Liver (tissue), 9 donors: ENCODE measurements around the gene CSMD2. TPM values are rescaled to one million over a fixed set of nuclear protein-coding genes. Genes with fewer than 3 reads are reported as not detected.

Experiments
- DNase-seq: peaks from one replicate; pipeline ENCODE4 v3.0.0-alpha.2; 2017; ENCODE audit warnings: low spot score
- H3K27ac ChIP-seq, 2 donors: one replicate each; pipeline ENCODE4 v1.7.0; 2013; ENCODE audit warnings: inconsistent platforms in 2 of 2, low read length in 2 of 2, control low read depth in 1 of 2, low read depth in 1 of 2, mild to moderate bottlenecking in 1 of 2
- H3K27me3 ChIP-seq, 4 donors: one replicate each; pipeline versions ENCODE4 v1.6.1 to v1.7.0; 2013; ENCODE audit warnings: low read length in 3 of 4, inconsistent platforms in 1 of 4, mild to moderate bottlenecking in 1 of 4, moderate library complexity in 1 of 4; ENCODE audit not compliant: control insufficient read depth in 4 of 4, insufficient read depth in 4 of 4
- H3K36me3 ChIP-seq, 4 donors: one replicate each; pipeline versions ENCODE4 v1.6.1 to v1.7.0; 2013; ENCODE audit warnings: low read length in 3 of 4, mild to moderate bottlenecking in 3 of 4, low read depth in 1 of 4, moderate library complexity in 1 of 4; ENCODE audit not compliant: control insufficient read depth in 4 of 4, insufficient read depth in 3 of 4
- H3K4me1 ChIP-seq, 4 donors: one replicate each; pipeline versions ENCODE4 v1.6.1 to v1.7.0; 2013; ENCODE audit warnings: low read length in 3 of 4, mild to moderate bottlenecking in 3 of 4, moderate library complexity in 1 of 4; ENCODE audit not compliant: control insufficient read depth in 4 of 4, insufficient read depth in 4 of 4
- H3K4me3 ChIP-seq, 3 donors: one replicate each; pipeline versions ENCODE4 v1.6.1 to v1.7.0; 2013; ENCODE audit warnings: low read length in 3 of 3, control low read depth in 1 of 3, low read depth in 1 of 3, mild to moderate bottlenecking in 1 of 3
- H3K9ac ChIP-seq, 2 donors: one replicate each; pipeline ENCODE4 v1.7.0; 2013; ENCODE audit warnings: low read length in 2 of 2, mild to moderate bottlenecking in 2 of 2, moderate library complexity in 2 of 2, control low read depth in 1 of 2, low read depth in 1 of 2
- H3K9me3 ChIP-seq, 4 donors: one replicate each; pipeline versions ENCODE4 v1.6.1 to v1.7.0; 2013; ENCODE audit warnings: low read length in 3 of 4; ENCODE audit not compliant: control insufficient read depth in 4 of 4
- EGR1 ChIP-seq, 2 donors: IDR thresholded peaks; 2 replicates each; pipeline ENCODE4 v1.6.1; 2016 to 2018; ENCODE audit warnings: antibody characterized with exemption in 2 of 2, low read depth in 2 of 2
- FOXA1 ChIP-seq: IDR thresholded peaks from 2 replicates; pipeline ENCODE4 v1.6.1; 2016; ENCODE audit warnings: antibody characterized with exemption
- FOXA2 ChIP-seq: IDR thresholded peaks from 2 replicates; pipeline ENCODE4 v1.6.1; 2016; ENCODE audit warnings: antibody characterized with exemption
- GABPA ChIP-seq, 2 donors: IDR thresholded peaks in 1 of 2; conservative IDR thresholded peaks in 1 of 2; 2 replicates each; pipeline ENCODE4 v1.6.1; 2016; ENCODE audit warnings: antibody characterized with exemption in 2 of 2, mild to moderate bottlenecking in 1 of 2, moderate library complexity in 1 of 2
- HNF4A ChIP-seq, 2 donors: conservative IDR thresholded peaks; 2 replicates each; pipeline ENCODE4 v1.6.1; 2016; ENCODE audit warnings: antibody characterized with exemption in 2 of 2, mild to moderate bottlenecking in 2 of 2
- HNF4G ChIP-seq: IDR thresholded peaks from 2 replicates; pipeline ENCODE4 v1.6.1; 2016; ENCODE audit warnings: antibody characterized with exemption
- JUND ChIP-seq, 2 donors: IDR thresholded peaks; 2 replicates each; pipeline ENCODE4 v1.6.1; 2016; ENCODE audit warnings: antibody characterized with exemption in 2 of 2
- NR2F2 ChIP-seq: IDR thresholded peaks from 2 replicates; pipeline ENCODE4 v1.6.1; 2016; ENCODE audit warnings: antibody characterized with exemption
- RAD21 ChIP-seq, 2 donors: IDR thresholded peaks; 2 replicates each; pipeline ENCODE4 v1.6.1; 2016; ENCODE audit warnings: antibody characterized with exemption in 2 of 2, mild to moderate bottlenecking in 2 of 2
- RXRA ChIP-seq, 2 donors: IDR thresholded peaks; 2 replicates each; pipeline ENCODE4 v1.6.1; 2017 to 2018; ENCODE audit warnings: antibody characterized with exemption in 2 of 2, mild to moderate bottlenecking in 1 of 2
- SP1 ChIP-seq: IDR thresholded peaks from 2 replicates; pipeline ENCODE4 v1.6.1; 2018; ENCODE audit warnings: antibody characterized with exemption, mild to moderate bottlenecking
- YY1 ChIP-seq: IDR thresholded peaks from 2 replicates; pipeline ENCODE4 v1.6.1; 2016; ENCODE audit warnings: antibody characterized with exemption, mild to moderate bottlenecking
- WGBS: extraction: QIAGEN DNeasy Blood & Tissue Kit; methylation state at CpG from one replicate; pipeline ENCODE4 v1.1.7; 2013; 5-methylcytosine and 5-hydroxymethylcytosine counted together
- polyA plus RNA-seq, 2 donors: library from polyadenylated mRNA; stranded (reverse) in 1 of 2; unstranded in 1 of 2; fragments of 200-250 nt in 1 of 2; fragments of >200 nt in 1 of 2; fragmentation: Nextera tagmentation in 1 of 2; extraction: Ambion mirVana in 1 of 2; gene quantifications; one replicate each; pipeline versions ENCODE4 v1.2.1 to v1.2.3, GENCODE V29; 2013 to 2015
- total RNA-seq, 2 donors: library from RNA; depleted of rRNA; stranded (reverse); fragments of >200 nt; gene quantifications; one replicate each; pipeline ENCODE4 v1.2.3, GENCODE V29; 2014
- TF ChIP-seq, protein P1 (sequence below): fragments of 150-350 bp; IDR thresholded peaks from 2 replicates; pipeline ENCODE4 v1.5.1; 2017; ENCODE audit warnings: improper control_type of control experiment, low read depth, low read length; ENCODE audit not compliant: missing input control
- TF ChIP-seq, protein P2 (sequence below): IDR thresholded peaks from 2 replicates; pipeline ENCODE4 v1.6.1; 2016; ENCODE audit warnings: antibody characterized with exemption
- TF ChIP-seq, protein P3 (sequence below): IDR thresholded peaks from 2 replicates; pipeline ENCODE4 v1.6.1; 2016; ENCODE audit warnings: antibody characterized with exemption, mild to moderate bottlenecking
- TF ChIP-seq, protein P4 (sequence below): IDR thresholded peaks from 2 replicates; pipeline ENCODE4 v1.6.1; 2016; ENCODE audit warnings: antibody characterized with exemption
- TF ChIP-seq, protein P5 (sequence below): IDR thresholded peaks from 2 replicates; pipeline ENCODE4 v1.6.1; 2016; ENCODE audit warnings: antibody characterized with exemption
- donor health status: healthy.
- donor health status: healthy.
- donor health status: healthy.
- donor health status: healthy.
- donor health status: healthy.

The CSMD2 gene
- total and polyA plus RNA-seq, 4 donors, result 0.08 to 0.09 TPM; not detected in 2

DNA sequence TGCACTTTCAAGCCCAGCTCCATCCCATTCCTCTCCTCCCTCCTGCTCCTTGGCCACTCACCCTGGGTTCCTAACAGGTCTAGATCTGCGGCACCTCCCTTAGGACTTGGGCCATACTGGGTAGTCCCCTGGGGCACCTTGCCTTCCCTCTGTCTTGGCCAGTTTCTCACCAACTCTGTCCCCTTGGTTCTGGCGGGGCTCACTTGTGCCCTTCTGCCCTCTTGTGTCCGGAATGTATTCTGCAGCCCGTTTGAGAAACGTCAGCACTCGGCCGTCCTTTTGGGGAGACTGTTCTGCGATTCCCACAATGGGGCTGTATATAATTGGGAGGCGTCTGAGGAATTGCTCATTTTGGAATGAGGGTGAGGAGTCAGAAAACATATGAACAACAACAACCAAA is 530.2 kb downstream of the CSMD2 start:
- no peak overlapping the region for H3K9ac ChIP-seq
- no peak overlapping the region for H3K4me3 ChIP-seq
- 15% methylated on average over 9 of the region's 9 CpGs for WGBS
- TF ChIP-seq RAD21 (IDR thresholded peaks at IDR 0.05), result peak in 1 of 2 donors; percentile 53
- TF ChIP-seq, protein P1, sequence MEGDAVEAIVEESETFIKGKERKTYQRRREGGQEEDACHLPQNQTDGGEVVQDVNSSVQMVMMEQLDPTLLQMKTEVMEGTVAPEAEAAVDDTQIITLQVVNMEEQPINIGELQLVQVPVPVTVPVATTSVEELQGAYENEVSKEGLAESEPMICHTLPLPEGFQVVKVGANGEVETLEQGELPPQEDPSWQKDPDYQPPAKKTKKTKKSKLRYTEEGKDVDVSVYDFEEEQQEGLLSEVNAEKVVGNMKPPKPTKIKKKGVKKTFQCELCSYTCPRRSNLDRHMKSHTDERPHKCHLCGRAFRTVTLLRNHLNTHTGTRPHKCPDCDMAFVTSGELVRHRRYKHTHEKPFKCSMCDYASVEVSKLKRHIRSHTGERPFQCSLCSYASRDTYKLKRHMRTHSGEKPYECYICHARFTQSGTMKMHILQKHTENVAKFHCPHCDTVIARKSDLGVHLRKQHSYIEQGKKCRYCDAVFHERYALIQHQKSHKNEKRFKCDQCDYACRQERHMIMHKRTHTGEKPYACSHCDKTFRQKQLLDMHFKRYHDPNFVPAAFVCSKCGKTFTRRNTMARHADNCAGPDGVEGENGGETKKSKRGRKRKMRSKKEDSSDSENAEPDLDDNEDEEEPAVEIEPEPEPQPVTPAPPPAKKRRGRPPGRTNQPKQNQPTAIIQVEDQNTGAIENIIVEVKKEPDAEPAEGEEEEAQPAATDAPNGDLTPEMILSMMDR, result peak; percentile 59
- no peak for TF ChIP-seq FOXA1
- no peaks in the 10 kb centered on the region for H3K9me3 ChIP-seq
- DNase-seq, result peak; percentile 41
- no peak overlapping the region for H3K27ac ChIP-seq
- no peaks in the 10 kb centered on the region for H3K36me3 ChIP-seq
- H3K27me3 ChIP-seq, result peaks cover 0 to 4% (median 0%) of the 10 kb centered on the region in 4 donors
- peaks cover 0 to 3% (median 0%) of the 10 kb centered on the region in 4 donors for H3K4me1 ChIP-seq

DNA sequence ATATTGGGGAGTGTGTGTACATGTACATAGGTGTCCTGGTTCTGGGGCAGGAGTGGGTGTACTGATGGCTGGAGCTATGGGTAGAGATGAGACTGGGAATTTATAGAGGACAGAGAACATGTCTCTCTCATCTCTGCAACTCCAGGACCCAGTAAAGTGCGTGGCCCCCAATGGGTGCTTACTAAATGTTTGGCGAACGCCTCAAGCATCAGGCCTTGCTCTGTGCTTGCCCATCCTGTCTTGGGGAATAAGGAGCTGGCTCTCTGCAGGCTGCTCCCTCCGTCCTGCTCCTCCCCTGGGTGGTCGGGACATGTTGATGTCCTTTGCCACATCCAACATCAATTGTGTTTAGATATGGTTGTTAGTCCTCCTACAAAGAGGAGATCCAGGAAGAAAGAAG is 530.9 kb downstream of the CSMD2 start:
- Histone ChIP-seq H3K4me1 (peaks cover 0 to 3% (median 0%) of the 10 kb centered on the region in 4 donors), H3K4me3 (no peak overlapping the region), H3K9ac (no peak overlapping the region), H3K27me3 (peaks cover 0 to 4% (median 0%) of the 10 kb centered on the region in 4 donors), H3K27ac (no peak overlapping the region), H3K36me3 (no peaks in the 10 kb centered on the region), H3K9me3 (no peaks in the 10 kb centered on the region)
- 88% methylated on average over 5 of the region's 5 CpGs for WGBS
- DNase-seq, result no peak
- no peak for TF ChIP-seq RAD21 (IDR thresholded peaks at IDR 0.05)
- TF ChIP-seq, protein P2, sequence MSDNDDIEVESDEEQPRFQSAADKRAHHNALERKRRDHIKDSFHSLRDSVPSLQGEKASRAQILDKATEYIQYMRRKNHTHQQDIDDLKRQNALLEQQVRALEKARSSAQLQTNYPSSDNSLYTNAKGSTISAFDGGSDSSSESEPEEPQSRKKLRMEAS, result no peak
- TF ChIP-seq EGR1 (IDR thresholded peaks at IDR 0.05; ENCODE audit: low read depth in 2 of 2), result no peak
- TF ChIP-seq GABPA (IDR thresholded peaks at IDR 0.05 in 1 of 2, conservative IDR thresholded peaks at IDR 0.05 in 1 of 2), result no peak
- TF ChIP-seq, protein P3, sequence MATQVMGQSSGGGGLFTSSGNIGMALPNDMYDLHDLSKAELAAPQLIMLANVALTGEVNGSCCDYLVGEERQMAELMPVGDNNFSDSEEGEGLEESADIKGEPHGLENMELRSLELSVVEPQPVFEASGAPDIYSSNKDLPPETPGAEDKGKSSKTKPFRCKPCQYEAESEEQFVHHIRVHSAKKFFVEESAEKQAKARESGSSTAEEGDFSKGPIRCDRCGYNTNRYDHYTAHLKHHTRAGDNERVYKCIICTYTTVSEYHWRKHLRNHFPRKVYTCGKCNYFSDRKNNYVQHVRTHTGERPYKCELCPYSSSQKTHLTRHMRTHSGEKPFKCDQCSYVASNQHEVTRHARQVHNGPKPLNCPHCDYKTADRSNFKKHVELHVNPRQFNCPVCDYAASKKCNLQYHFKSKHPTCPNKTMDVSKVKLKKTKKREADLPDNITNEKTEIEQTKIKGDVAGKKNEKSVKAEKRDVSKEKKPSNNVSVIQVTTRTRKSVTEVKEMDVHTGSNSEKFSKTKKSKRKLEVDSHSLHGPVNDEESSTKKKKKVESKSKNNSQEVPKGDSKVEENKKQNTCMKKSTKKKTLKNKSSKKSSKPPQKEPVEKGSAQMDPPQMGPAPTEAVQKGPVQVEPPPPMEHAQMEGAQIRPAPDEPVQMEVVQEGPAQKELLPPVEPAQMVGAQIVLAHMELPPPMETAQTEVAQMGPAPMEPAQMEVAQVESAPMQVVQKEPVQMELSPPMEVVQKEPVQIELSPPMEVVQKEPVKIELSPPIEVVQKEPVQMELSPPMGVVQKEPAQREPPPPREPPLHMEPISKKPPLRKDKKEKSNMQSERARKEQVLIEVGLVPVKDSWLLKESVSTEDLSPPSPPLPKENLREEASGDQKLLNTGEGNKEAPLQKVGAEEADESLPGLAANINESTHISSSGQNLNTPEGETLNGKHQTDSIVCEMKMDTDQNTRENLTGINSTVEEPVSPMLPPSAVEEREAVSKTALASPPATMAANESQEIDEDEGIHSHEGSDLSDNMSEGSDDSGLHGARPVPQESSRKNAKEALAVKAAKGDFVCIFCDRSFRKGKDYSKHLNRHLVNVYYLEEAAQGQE, result no peak
- TF ChIP-seq HNF4G, result no peak
- TF ChIP-seq FOXA2, result no peak
- no peak for TF ChIP-seq FOXA1
- TF ChIP-seq, protein P1, result no peak
- no peak for TF ChIP-seq NR2F2
- no peak for TF ChIP-seq RXRA (IDR thresholded peaks at IDR 0.05)
- no peak for TF ChIP-seq HNF4A (conservative IDR thresholded peaks at IDR 0.05)
- TF ChIP-seq, protein P4, sequence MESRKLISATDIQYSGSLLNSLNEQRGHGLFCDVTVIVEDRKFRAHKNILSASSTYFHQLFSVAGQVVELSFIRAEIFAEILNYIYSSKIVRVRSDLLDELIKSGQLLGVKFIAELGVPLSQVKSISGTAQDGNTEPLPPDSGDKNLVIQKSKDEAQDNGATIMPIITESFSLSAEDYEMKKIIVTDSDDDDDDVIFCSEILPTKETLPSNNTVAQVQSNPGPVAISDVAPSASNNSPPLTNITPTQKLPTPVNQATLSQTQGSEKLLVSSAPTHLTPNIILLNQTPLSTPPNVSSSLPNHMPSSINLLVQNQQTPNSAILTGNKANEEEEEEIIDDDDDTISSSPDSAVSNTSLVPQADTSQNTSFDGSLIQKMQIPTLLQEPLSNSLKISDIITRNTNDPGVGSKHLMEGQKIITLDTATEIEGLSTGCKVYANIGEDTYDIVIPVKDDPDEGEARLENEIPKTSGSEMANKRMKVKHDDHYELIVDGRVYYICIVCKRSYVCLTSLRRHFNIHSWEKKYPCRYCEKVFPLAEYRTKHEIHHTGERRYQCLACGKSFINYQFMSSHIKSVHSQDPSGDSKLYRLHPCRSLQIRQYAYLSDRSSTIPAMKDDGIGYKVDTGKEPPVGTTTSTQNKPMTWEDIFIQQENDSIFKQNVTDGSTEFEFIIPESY, result no peak
- TF ChIP-seq, protein P5, sequence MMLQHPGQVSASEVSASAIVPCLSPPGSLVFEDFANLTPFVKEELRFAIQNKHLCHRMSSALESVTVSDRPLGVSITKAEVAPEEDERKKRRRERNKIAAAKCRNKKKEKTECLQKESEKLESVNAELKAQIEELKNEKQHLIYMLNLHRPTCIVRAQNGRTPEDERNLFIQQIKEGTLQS, result no peak
- TF ChIP-seq JUND (IDR thresholded peaks at IDR 0.05), result no peak
- TF ChIP-seq YY1, result no peak
- TF ChIP-seq SP1, result no peak
